Thymus (tissue), 11 donors: Measurements from ENCODE around the gene CFAP69. TPM values are rescaled to one million over a fixed set of nuclear protein-coding genes. Genes with fewer than 3 reads are reported as not detected.

ENCODE experiments used
- DNase-seq, 9 donors: peaks; one replicate each; pipeline ENCODE4 v3.0.0-alpha.2; 2013; ENCODE audit warnings: low spot score in 9 of 9, low read depth in 6 of 9, missing footprints in 1 of 9
- H3K27ac ChIP-seq, 2 donors: one replicate each; pipeline ENCODE4 v1.5.1; 2013; ENCODE audit warnings: control low read depth in 1 of 2, low read depth in 1 of 2, low read length in 1 of 2, mild to moderate bottlenecking in 1 of 2, moderate library complexity in 1 of 2
- H3K27me3 ChIP-seq, 2 donors: one replicate each; pipeline ENCODE4 v1.5.1; 2013; ENCODE audit warnings: low read length in 1 of 2; ENCODE audit not compliant: control insufficient read depth in 2 of 2, insufficient read depth in 1 of 2
- H3K36me3 ChIP-seq, 2 donors: one replicate each; pipeline ENCODE4 v1.5.1; 2013; ENCODE audit warnings: low read length in 1 of 2, mild to moderate bottlenecking in 1 of 2, moderate library complexity in 1 of 2; ENCODE audit not compliant: control insufficient read depth in 2 of 2, insufficient read depth in 2 of 2
- H3K4me1 ChIP-seq, 2 donors: one replicate each; pipeline ENCODE4 v1.5.1; 2013; ENCODE audit warnings: low read length in 2 of 2; ENCODE audit not compliant: control insufficient read depth in 2 of 2, insufficient read depth in 2 of 2
- H3K4me3 ChIP-seq, 2 donors: one replicate each; pipeline ENCODE4 v1.5.1; 2013; ENCODE audit warnings: low read length in 2 of 2, control low read depth in 1 of 2, mild to moderate bottlenecking in 1 of 2
- H3K9me3 ChIP-seq, 2 donors: one replicate each; pipeline ENCODE4 v1.5.1; 2013; ENCODE audit warnings: low read length in 1 of 2, mild to moderate bottlenecking in 1 of 2; ENCODE audit not compliant: control insufficient read depth in 2 of 2, insufficient read depth in 1 of 2
- WGBS: extraction: QIAGEN DNeasy Blood & Tissue Kit; methylation state at CpG from one replicate; pipeline ENCODE4 v1.1.7; 2013; 5-methylcytosine and 5-hydroxymethylcytosine counted together
- polyA plus RNA-seq: library from polyadenylated mRNA; stranded (reverse); fragments of 200-250 nt; gene quantifications from one replicate; pipeline ENCODE4 v1.2.3, GENCODE V29; 2013
- total RNA-seq: library from RNA; stranded (reverse); fragments of 120-200 nt; gene quantifications from one replicate; pipeline ENCODE4 v1.2.4, GENCODE V29; 2013
- donor health status: healthy.

Gene CFAP69
- total and polyA plus RNA-seq, 2 donors: 0.47 to 3.8 TPM

- Histone ChIP-seq H3K9me3 (no peaks in the 10 kb centered on the region), H3K27me3 (no peaks in the 10 kb centered on the region), H3K4me1 (no peaks in the 10 kb centered on the region), H3K36me3 (no peaks in the 10 kb centered on the region), H3K4me3 (no peak overlapping the region), H3K27ac (no peak overlapping the region)
- DNase-seq: no peak
- 93% methylated on average over 2 of the region's 2 CpGs for WGBS
Measured at GRCh38 chr7:90229682-90230081, 15.3 kb upstream of the CFAP69 start.

GRCh38 chr7:90230834-90231233 lies 14.1 kb upstream of the CFAP69 start:
- no peak for DNase-seq
- Histone ChIP-seq H3K4me1 (no peaks in the 10 kb centered on the region), H3K36me3 (no peaks in the 10 kb centered on the region), H3K9me3 (no peaks in the 10 kb centered on the region), H3K4me3 (no peak overlapping the region), H3K27ac (no peak overlapping the region), H3K27me3 (no peaks in the 10 kb centered on the region)
- WGBS: 97% methylated on average over 2 of the region's 2 CpGs

- Histone ChIP-seq H3K36me3 (no peaks in the 10 kb centered on the region), H3K27ac (no peak overlapping the region), H3K9me3 (no peaks in the 10 kb centered on the region), H3K4me3 (no peak overlapping the region), H3K4me1 (no peaks in the 10 kb centered on the region), H3K27me3 (no peaks in the 10 kb centered on the region)
- WGBS: 97% methylated on average over 3 of the region's 3 CpGs
- no peak for DNase-seq
Measured at GRCh38 chr7:90231304-90231703, 13.7 kb upstream of the CFAP69 start.

DNA sequence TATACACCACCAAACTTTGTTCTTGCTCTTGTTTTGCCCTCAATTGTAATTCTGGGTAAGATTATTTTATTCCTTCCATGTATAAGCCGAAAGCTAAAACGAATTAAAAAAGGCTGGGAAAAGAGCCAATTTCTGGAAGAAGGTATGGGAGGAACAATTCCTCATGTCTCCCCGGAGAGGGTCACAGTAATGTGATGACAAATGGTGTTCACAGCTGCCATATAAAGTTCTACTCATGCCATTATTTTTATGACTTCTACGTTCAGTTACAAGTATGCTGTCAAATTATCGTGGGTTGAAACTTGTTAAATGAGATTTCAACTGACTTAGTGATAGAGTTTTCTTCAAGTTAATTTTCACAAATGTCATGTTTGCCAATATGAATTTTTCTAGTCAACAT lies 12.5 kb upstream of the CFAP69 start:
- Histone ChIP-seq H3K9me3 (no peaks in the 10 kb centered on the region), H3K27me3 (no peaks in the 10 kb centered on the region), H3K4me3 (no peak overlapping the region), H3K27ac (no peak overlapping the region), H3K4me1 (no peaks in the 10 kb centered on the region), H3K36me3 (no peaks in the 10 kb centered on the region)
- 82% methylated on average over 5 of the region's 5 CpGs for WGBS
- DNase-seq: no peak

DNA sequence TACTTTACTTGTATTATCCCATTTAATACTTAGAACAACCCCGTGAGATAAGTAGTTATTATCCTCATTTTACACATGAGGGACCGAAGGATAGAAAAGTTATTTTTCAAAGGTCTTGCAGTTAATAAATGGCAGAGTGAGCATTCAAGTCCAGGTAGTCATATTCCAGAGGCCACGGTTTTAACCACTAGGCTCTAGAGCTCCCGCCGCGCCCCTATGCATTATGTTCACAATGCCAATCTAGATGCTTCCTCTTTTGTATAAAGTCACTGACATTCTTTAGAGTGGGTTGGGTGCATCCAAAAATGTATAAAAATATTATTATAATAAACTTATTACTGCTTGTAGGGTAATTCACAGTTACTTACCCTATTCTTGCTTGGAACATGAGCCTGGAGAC lies 11.4 kb upstream of the CFAP69 start:
- Histone ChIP-seq H3K9me3 (no peaks in the 10 kb centered on the region), H3K27me3 (no peaks in the 10 kb centered on the region), H3K36me3 (no peaks in the 10 kb centered on the region), H3K27ac (no peak overlapping the region), H3K4me3 (no peak overlapping the region), H3K4me1 (no peaks in the 10 kb centered on the region)
- no peak for DNase-seq
- WGBS: 94% methylated on average over 6 of the region's 6 CpGs

DNA sequence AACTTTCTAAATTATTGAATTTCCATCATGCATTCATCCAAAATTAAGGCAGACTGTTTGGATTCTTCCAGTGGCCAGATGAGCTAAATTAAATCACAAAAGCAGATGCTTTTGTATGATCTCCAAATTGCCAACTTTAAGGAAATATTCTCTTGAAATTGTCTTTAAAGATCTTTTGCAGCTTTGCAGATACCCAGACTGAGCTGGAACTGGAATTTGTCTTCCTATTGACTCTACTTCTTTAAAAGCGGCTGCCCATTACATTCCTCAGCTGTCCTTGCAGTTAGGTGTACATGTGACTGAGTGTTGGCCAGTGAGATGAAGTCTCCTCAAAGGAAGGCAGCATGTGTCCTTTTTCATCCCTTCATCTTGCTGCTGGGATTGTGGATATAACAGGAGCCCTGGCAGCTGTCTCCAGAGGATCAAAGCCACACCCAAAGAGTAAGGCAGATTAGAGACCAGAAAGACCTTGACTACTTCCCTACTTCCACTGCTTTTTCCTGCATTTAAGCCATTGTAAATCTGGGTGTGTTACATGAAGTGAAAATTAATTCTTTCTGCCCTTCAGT lies 8.2 kb upstream of the CFAP69 start:
- no peak for DNase-seq
- Histone ChIP-seq H3K27me3 (no peaks in the 10 kb centered on the region), H3K9me3 (no peaks in the 10 kb centered on the region), H3K36me3 (no peaks in the 10 kb centered on the region), H3K4me3 (no peak overlapping the region), H3K27ac (no peak overlapping the region), H3K4me1 (no peaks in the 10 kb centered on the region)
- WGBS: 97% methylated on average over 1 of the region's 1 CpG

GRCh38 chr7:90238022-90238421 lies 7.0 kb upstream of the CFAP69 start:
- H3K4me3 ChIP-seq: no peak overlapping the region
- H3K27me3 ChIP-seq: peaks cover 0 to 2% of the 10 kb centered on the region in 2 donors
- no peaks in the 10 kb centered on the region for H3K9me3 ChIP-seq
- DNase-seq: no peak
- H3K36me3 ChIP-seq: no peaks in the 10 kb centered on the region
- 97% methylated on average over 2 of the region's 2 CpGs for WGBS
- no peaks in the 10 kb centered on the region for H3K4me1 ChIP-seq
- no peak overlapping the region for H3K27ac ChIP-seq

DNA sequence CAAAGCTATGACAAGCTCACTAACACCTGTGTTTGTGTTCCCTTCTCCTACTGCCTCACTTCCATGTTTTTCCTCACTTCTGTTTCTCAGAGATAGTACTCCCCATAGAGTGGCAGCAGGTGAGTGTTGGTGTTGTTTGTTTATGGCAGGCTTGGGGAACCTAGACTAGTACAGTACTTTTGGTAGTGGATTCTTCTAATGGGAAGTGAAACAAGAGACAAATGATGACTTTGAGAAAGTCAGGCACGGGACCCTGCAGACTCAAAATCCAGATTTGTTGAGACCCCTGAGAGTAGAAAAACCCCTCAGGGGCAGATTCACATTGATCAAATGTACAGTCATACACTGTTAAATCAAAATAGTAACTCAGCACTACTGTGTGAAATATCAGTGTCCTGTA lies 6.4 kb upstream of the CFAP69 start:
- WGBS: 97% methylated on average over 1 of the region's 1 CpG
- H3K36me3 ChIP-seq: no peaks in the 10 kb centered on the region
- peaks cover 0 to 5% of the 10 kb centered on the region in 2 donors for H3K27me3 ChIP-seq
- no peaks in the 10 kb centered on the region for H3K4me1 ChIP-seq
- H3K9me3 ChIP-seq: no peaks in the 10 kb centered on the region
- H3K27ac ChIP-seq: no peak overlapping the region
- no peak for DNase-seq
- H3K4me3 ChIP-seq: no peak overlapping the region

DNA sequence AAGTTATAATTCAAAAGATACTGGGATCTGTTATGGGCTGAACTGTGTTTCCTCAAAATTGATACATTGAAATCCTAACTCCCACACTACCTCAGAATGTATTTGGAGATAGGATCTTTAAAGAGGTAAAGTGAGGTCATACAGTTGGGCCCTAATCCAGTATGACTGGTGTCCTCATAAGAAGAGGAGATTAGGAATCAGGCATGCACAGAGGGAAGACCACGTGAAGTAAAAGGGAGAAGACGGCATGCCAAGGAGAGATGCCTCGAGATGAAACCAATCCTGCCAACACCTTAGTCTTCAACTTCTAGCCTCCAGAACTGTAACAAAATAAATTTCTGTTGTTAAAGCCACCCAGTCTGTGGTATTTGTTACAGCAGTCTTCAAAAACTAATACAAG lies 5.9 kb upstream of the CFAP69 start:
- Histone ChIP-seq H3K27ac (no peak overlapping the region), H3K27me3 (peaks cover 0 to 10% of the 10 kb centered on the region in 2 donors), H3K9me3 (no peaks in the 10 kb centered on the region), H3K4me1 (no peaks in the 10 kb centered on the region), H3K4me3 (no peak overlapping the region), H3K36me3 (no peaks in the 10 kb centered on the region)
- WGBS: 97% methylated on average over 3 of the region's 3 CpGs
- no peak for DNase-seq
